Neural progenitor cell (in vitro differentiated cells): Measurements from ENCODE around the gene PBXIP1. TPM values are rescaled to one million over a fixed set of nuclear protein-coding genes. Genes with fewer than 3 reads are reported as not detected.

Experiments used
- DNase-seq: peaks from one replicate; pipeline ENCODE4 v3.0.0-alpha.2; 2016; ENCODE audit warnings: low spot score
- H2AFZ ChIP-seq: fragments of 200-600 bp; sonication (generic); replicated peaks from 2 replicates; pipeline ENCODE4 v1.6.1; 2016; ENCODE audit warnings: antibody characterized with exemption
- H3F3A ChIP-seq: fragments of 200-600 bp; sonication (generic); 2 replicates; pipeline ENCODE4 v1.6.1; 2016; ENCODE audit warnings: antibody characterized with exemption, low read depth
- H3K27ac ChIP-seq: fragments of 200-600 bp; sonication (generic); 2 replicates; pipeline ENCODE4 v1.5.1; 2016; ENCODE audit warnings: mild to moderate bottlenecking
- H3K27me3 ChIP-seq: fragments of 200-600 bp; sonication (generic); 2 replicates; pipeline ENCODE4 v1.6.1; 2016; ENCODE audit warnings: mild to moderate bottlenecking, moderate library complexity
- H3K36me3 ChIP-seq: fragments of 200-600 bp; sonication (generic); 2 replicates; pipeline ENCODE4 v1.5.1; 2016
- H3K4me1 ChIP-seq: fragments of 200-600 bp; sonication (generic); 2 replicates; pipeline ENCODE4 v1.6.1; 2016; ENCODE audit warnings: mixed run types
- H3K4me2 ChIP-seq: fragments of 200-600 bp; sonication (generic); 2 replicates; pipeline ENCODE4 v1.6.1; 2016
- H3K4me3 ChIP-seq: fragments of 200-600 bp; sonication (generic); 2 replicates; pipeline ENCODE4 v1.5.1; 2016
- H3K79me2 ChIP-seq: fragments of 200-600 bp; sonication (generic); 2 replicates; pipeline ENCODE4 v1.6.1; 2016; ENCODE audit warnings: low read depth
- H3K9ac ChIP-seq: fragments of 200-600 bp; sonication (generic); 2 replicates; pipeline ENCODE4 v1.6.1; 2016
- H3K9me3 ChIP-seq: fragments of 200-600 bp; sonication (generic); 2 replicates; pipeline ENCODE4 v1.5.1; 2016; ENCODE audit warnings: low read depth
- H4K20me1 ChIP-seq: fragments of 200-600 bp; sonication (generic); 2 replicates; pipeline ENCODE4 v1.6.1; 2016; ENCODE audit warnings: low read depth
- H3K27ac Mint-ChIP-seq: 3 replicates; pipeline ENCODE4 v1.8.0; 2021; ENCODE audit warnings: mixed read lengths
- H3K27me3 Mint-ChIP-seq: 2 replicates; pipeline ENCODE4 v1.8.0; 2022; ENCODE audit warnings: low read depth, mild to moderate bottlenecking, inconsistent platforms, moderate library complexity, mixed read lengths; ENCODE audit not compliant: insufficient read depth
- H3K36me3 Mint-ChIP-seq: 3 replicates; pipeline ENCODE4 v1.8.0; 2021; ENCODE audit warnings: mixed read lengths
- H3K4me1 Mint-ChIP-seq: 3 replicates; pipeline ENCODE4 v1.8.0; 2021; ENCODE audit warnings: mixed read lengths
- H3K4me3 Mint-ChIP-seq: 3 replicates; pipeline ENCODE4 v1.8.0; 2021; ENCODE audit warnings: mild to moderate bottlenecking, moderate library complexity, mixed read lengths
- H3K9me3 Mint-ChIP-seq: 3 replicates; pipeline ENCODE4 v1.8.0; 2020; ENCODE audit warnings: mixed read lengths
- EZH2 ChIP-seq: fragments of 200-600 bp; sonication (generic); IDR thresholded peaks from 2 replicates; pipeline ENCODE4 v1.6.1; 2017; ENCODE audit warnings: antibody characterized with exemption, mild to moderate bottlenecking, moderate library complexity
- EZH2phosphoT487 ChIP-seq: fragments of 200-600 bp; sonication (generic); IDR thresholded peaks from 2 replicates; pipeline ENCODE4 v1.6.1; 2017; ENCODE audit warnings: antibody characterized with exemption
- total RNA-seq: library from RNA; depleted of rRNA; stranded (reverse); fragments of >200 nt; gene quantifications from 2 replicates; pipeline ENCODE4 v1.2.3, GENCODE V29; 2015; ENCODE audit warnings: low replicate concordance
- TF ChIP-seq, protein P1 (sequence below): fragments of 200-600 bp; sonication (generic); IDR thresholded peaks from 2 replicates; pipeline ENCODE4 v1.5.1; 2017; ENCODE audit warnings: antibody characterized with exemption, mild to moderate bottlenecking

The PBXIP1 gene
- total RNA-seq, 1 donor from 2014 or later, result 21.4 TPM

DNA sequence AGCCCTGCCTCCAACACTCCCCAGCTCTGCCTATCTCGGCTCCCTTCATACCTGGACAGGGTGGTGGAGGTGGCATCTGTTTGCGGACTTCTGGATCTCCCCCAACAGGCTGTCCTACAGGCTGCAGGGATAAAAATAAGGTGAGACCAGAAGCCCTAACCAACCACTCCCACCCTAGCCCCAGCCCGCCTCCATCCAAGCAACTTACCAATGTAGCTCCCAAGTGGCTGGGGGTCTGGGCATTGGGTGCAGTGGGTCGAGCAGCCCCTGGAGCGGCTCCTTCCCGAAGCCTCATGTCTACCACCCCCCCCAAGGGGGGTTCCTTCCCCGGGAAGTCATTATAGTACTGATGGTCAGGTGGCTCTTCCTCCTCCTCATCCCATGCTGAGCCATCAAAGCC, 10.2 kb upstream of the PBXIP1 start:
- no peaks in the 10 kb centered on the region for H3K27me3 ChIP-seq

DNA sequence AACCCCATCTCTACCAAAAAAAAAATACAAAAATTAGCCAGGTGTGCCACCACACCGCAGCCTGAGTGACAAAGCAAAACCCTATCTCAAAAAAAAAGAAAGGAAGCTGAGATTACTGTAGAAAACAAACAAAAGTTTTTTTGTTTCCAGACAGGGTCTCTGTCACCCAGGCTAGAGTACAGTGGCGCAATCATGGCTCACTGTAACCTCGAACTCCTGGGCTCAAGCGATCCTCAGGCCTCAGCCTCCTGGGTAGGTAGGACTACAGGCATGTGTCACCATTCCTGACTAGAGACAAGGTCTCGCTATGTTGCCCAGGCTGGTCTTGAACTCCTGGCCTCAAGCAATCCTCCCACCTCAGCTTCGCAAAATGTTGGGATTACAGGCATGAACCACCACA, 8.5 kb upstream of the PBXIP1 start:
- H3K27me3 ChIP-seq, result no peaks in the 10 kb centered on the region
- no peaks in the 10 kb centered on the region for H3K9me3 Mint-ChIP-seq
- peaks cover 19% of the 10 kb centered on the region for H3K36me3 Mint-ChIP-seq
- H3K79me2 ChIP-seq, result peaks cover 55% of the 10 kb centered on the region
- peaks cover 28% of the 10 kb centered on the region for H3K4me1 ChIP-seq
- H3K9ac ChIP-seq, result no peak overlapping the region
- TF ChIP-seq, protein P1, sequence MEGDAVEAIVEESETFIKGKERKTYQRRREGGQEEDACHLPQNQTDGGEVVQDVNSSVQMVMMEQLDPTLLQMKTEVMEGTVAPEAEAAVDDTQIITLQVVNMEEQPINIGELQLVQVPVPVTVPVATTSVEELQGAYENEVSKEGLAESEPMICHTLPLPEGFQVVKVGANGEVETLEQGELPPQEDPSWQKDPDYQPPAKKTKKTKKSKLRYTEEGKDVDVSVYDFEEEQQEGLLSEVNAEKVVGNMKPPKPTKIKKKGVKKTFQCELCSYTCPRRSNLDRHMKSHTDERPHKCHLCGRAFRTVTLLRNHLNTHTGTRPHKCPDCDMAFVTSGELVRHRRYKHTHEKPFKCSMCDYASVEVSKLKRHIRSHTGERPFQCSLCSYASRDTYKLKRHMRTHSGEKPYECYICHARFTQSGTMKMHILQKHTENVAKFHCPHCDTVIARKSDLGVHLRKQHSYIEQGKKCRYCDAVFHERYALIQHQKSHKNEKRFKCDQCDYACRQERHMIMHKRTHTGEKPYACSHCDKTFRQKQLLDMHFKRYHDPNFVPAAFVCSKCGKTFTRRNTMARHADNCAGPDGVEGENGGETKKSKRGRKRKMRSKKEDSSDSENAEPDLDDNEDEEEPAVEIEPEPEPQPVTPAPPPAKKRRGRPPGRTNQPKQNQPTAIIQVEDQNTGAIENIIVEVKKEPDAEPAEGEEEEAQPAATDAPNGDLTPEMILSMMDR, result no peak
- TF ChIP-seq EZH2phosphoT487 (no peak), EZH2 (no peak)
- no peaks in the 10 kb centered on the region for H3K9me3 ChIP-seq
- H3K27ac ChIP-seq, result no peak overlapping the region
- no peaks in the 10 kb centered on the region for H3K36me3 ChIP-seq
- no peak overlapping the region for H3K4me2 ChIP-seq
- H3K27me3 Mint-ChIP-seq, result peaks cover 9% of the 10 kb centered on the region
- no peak overlapping the region for H3K4me3 Mint-ChIP-seq
- peaks cover 20% of the 10 kb centered on the region for H4K20me1 ChIP-seq
- H3K27ac Mint-ChIP-seq, result no peak overlapping the region
- H2AFZ ChIP-seq, result no peak overlapping the region
- no peak overlapping the region for H3K4me3 ChIP-seq
- DNase-seq, result no peak
- H3K4me1 Mint-ChIP-seq, result peaks cover 41% of the 10 kb centered on the region
- peaks cover 26% of the 10 kb centered on the region for H3F3A ChIP-seq

More for the DNA sequence above, 10.2 kb upstream of the PBXIP1 start:
- H3K36me3 ChIP-seq, result no peaks in the 10 kb centered on the region
- peaks cover 3% of the 10 kb centered on the region for H3K27me3 Mint-ChIP-seq
- H3K27ac ChIP-seq, result no peak overlapping the region
- H3K79me2 ChIP-seq, result peaks cover 49% of the 10 kb centered on the region
- H3K27ac Mint-ChIP-seq, result no peak overlapping the region
- H3K9me3 ChIP-seq, result no peaks in the 10 kb centered on the region
- H3K36me3 Mint-ChIP-seq, result peaks cover 19% of the 10 kb centered on the region
- H3K4me1 Mint-ChIP-seq, result peaks cover 42% of the 10 kb centered on the region
- no peak overlapping the region for H3K4me2 ChIP-seq
- peaks cover 24% of the 10 kb centered on the region for H3F3A ChIP-seq
- H3K9me3 Mint-ChIP-seq, result no peaks in the 10 kb centered on the region
- no peak overlapping the region for H3K4me3 ChIP-seq
- no peak overlapping the region for H3K4me3 Mint-ChIP-seq
- TF ChIP-seq EZH2phosphoT487 (no peak), EZH2 (no peak)
- TF ChIP-seq, protein P1, result no peak
- H3K9ac ChIP-seq, result no peak overlapping the region
- peaks cover 32% of the 10 kb centered on the region for H3K4me1 ChIP-seq
- no peak for DNase-seq
- peaks cover 16% of the 10 kb centered on the region for H4K20me1 ChIP-seq
- no peak overlapping the region for H2AFZ ChIP-seq

DNA sequence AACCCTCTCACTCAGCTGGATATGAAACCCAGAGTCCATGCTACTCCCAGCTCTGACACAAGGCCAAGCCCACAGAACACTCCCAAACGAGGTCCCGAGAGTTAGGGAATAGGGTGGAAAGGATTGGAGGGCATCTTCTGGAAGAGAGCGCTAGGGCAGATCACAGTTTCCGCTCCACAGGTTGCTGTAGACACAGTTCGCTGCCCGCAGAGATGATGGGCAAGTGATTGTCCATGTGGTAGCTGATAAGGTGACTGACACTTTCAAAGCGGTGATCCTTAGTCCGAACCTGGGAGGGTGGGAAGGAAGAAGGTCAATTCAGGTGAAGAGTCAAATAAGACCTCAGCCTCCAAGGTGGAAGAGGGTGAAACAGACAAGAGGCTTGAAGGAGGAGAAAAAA, 7.7 kb upstream of the PBXIP1 start:
- H3K9ac ChIP-seq, result no peak overlapping the region
- H3K36me3 Mint-ChIP-seq, result peaks cover 19% of the 10 kb centered on the region
- peaks cover 55% of the 10 kb centered on the region for H3K79me2 ChIP-seq

More for the DNA sequence above, 7.7 kb upstream of the PBXIP1 start:
- Histone ChIP-seq H4K20me1 (peaks cover 13% of the 10 kb centered on the region), H3K4me1 (peaks cover 21% of the 10 kb centered on the region), H3K4me2 (no peak overlapping the region), H3K27ac (no peak overlapping the region), H2AFZ (no peak overlapping the region), H3F3A (peaks cover 27% of the 10 kb centered on the region), H3K27me3 (no peaks in the 10 kb centered on the region), H3K4me3 (no peak overlapping the region), H3K36me3 (no peaks in the 10 kb centered on the region), H3K9me3 (no peaks in the 10 kb centered on the region)
- Mint-ChIP-seq H3K9me3 (no peaks in the 10 kb centered on the region), H3K4me3 (peak overlapping the region; percentile 93), H3K27me3 (peaks cover 10% of the 10 kb centered on the region), H3K4me1 (peaks cover 34% of the 10 kb centered on the region), H3K27ac (no peak overlapping the region)
- TF ChIP-seq, protein P1, result no peak
- TF ChIP-seq EZH2, result no peak
- no peak for TF ChIP-seq EZH2phosphoT487
- no peak for DNase-seq
